ENCODE results near the gene TFPI.
"Not testable (repeated sequence)": the region's sequence is repeated elsewhere in the genome, so short reads cannot be mapped to it uniquely, and the experiment has no call there.

TFPI gene

DNA sequence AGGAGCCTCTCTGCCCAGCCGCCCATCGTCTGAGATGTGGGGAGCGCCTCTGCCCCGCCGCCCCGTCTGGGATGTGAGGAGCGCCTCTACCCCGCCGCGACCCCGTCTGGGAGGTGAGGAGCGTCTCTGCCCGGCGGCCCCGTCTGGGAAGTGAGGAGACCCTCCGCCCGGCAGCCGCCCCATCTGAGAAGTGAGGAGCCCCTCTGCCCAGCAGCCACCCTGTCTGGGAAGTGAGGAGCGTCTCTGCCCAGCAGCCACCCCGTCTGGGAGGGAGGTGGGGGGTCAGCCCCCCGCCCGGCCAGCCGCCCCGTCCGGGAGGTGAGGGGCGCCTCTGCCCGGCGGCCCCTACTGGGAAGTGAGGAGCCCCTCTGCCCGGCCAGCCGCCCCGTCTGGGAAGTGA, 2.3 kb upstream of the TFPI start:
- not testable (repeated sequence) for H3K27ac ChIP-seq; DNase-seq (ENCODE audit: low read depth, low spot score)

DNA sequence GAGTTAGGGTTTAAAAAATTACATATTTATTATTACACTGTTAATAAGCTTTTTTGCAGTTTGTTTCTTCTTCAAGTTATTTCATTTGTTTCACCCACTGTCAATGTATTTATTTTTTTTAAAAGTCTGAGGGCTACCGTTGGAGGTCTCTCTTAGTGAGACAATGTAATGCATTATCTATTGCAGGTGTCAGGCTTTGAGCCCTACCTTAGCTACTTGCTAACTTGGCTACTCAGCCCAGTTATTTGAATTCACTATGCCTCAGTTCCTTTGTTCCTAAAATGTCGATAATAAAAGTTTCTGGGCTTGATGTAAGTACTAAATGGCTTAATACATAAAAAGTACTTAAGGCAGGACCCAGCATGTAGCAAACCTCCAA, 458 bp upstream of the TFPI start:
- DNase-seq (ENCODE audit: low read depth, low spot score): no peak

DNA sequence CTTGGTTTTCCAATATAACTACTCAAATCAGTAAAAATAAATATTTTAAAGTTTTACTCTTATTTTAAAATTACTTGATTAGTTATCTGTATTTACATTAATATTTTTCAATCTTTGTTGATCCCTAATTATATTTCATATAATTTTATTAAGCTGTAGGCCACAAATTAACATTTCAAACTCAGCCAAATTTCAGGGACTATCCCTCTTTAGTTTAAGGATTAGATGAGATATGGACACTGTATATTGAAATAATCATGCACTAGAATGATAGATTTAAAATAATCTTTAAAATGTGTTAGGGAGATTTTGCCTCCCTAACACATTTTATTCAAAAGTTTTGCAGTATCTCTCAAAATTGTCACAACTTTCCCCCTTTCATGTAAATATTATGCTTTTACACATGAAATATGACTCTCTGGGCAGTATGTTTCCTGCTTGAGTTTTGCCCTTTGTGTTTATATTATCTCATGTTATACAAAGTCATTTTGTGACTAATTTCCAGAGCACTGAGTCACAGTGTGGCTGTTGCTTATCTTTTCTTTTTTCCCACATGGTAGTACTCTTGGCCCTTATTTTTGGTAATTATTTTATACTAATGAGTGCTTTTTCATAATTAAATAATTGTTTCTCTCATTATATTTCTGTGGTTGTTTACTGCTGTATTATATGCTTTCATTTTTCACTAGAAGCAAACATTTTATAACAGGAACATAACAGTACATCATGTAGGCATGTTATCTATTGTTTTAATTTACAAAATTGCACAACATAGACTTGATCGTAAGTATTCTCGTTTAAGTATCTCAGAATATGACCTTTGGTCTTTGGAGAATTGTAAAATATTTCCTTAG, 1.2 kb downstream of the TFPI start:
- no peak for DNase-seq (ENCODE audit: low read depth, low spot score)
- H3K27ac ChIP-seq: peak overlapping the region; percentile 11

More for the DNA sequence above, 458 bp upstream of the TFPI start:
- H3K27ac ChIP-seq: peak overlapping the region; percentile 45

DNA sequence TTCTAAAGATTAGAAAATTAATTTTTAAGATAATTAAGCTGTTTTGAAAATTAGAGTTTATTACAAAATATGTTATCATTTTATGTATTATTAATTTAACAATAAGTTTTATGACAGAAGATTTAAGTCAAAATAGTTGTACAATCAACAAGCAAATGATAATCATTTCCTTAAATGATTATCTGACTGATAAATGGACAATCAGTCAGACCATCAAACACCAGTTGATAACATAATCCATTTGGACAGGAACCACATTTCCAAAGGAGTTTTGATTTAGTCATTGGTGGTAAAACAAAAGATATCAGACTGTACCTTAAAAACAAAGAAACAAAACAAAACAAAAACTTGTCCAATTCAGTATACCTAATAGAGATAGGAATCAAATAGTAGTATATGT, 1.9 kb downstream of the TFPI start:
- no peak overlapping the region for H3K27ac ChIP-seq
- DNase-seq (ENCODE audit: low read depth, low spot score): no peak

DNA sequence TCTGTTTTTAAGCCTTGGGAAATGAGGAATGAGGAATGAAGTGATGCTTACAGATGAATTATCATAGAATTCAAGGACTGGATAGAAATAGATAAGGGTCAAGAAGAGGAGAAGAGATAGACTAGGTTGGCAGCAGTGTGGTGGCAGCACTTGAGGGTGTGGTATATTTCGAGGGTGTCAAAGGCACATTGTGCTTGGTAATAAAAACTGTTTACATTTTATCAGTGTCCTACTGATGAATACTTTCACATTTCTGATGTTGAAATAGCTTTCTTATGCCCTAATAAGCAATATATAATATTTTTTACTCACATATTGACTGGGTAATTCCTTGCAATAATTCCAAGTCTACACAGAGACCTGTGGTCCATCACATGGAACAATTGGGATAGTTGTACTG, 3.4 kb downstream of the TFPI start:
- H3K27ac ChIP-seq: no peak overlapping the region
- no peak for DNase-seq (ENCODE audit: low read depth, low spot score)

DNA sequence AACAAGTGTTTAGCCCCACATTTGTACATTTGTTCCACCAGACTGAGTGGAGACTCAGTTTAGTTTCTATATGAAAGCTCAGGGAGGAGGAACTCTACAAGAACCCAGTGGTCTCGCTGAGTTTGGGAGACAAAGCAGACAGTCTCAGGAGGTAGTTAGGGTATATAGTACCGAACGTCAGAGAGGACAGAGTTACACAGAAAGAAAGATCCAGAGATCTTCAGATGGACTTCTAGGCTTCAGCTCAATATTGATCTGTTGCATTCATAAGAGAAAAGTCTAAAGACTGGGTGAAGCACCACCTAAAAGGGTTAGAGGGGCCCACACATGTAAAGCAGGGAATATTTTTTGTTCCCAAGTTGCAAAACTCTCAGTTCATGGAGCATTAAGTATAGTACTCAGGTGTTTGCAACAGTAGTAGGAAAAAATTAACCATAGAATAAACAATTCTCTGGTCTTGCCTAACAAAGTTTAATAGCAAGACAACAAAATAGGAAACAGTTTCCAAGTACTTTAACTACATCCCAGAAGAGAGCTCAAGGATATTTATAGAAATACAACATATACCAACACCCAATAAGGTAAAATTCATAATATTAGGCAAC, 4.2 kb downstream of the TFPI start:
- no peak overlapping the region for H3K27ac ChIP-seq
- DNase-seq (ENCODE audit: low read depth, low spot score): no peak

DNA sequence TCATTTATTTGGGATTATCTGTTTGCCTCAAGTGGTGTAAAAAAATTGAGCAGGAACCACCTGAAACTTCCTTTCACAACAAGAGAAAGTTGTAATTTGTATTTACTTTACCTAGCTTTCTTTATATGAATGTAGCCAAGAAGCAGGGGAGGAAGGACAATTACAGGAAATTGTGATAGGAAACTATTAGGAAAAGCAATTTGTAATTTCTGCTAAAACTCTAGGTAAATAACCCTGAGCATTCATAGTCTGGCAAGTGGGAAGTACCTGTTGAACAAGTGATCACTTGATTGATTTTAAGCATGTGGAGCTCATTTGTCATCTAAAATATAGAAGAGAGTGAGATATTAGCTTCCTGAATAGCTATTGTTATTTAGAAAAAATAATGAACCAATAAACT, 5.0 kb downstream of the TFPI start:
- no peak for DNase-seq (ENCODE audit: low read depth, low spot score)
- no peak overlapping the region for H3K27ac ChIP-seq

DNA sequence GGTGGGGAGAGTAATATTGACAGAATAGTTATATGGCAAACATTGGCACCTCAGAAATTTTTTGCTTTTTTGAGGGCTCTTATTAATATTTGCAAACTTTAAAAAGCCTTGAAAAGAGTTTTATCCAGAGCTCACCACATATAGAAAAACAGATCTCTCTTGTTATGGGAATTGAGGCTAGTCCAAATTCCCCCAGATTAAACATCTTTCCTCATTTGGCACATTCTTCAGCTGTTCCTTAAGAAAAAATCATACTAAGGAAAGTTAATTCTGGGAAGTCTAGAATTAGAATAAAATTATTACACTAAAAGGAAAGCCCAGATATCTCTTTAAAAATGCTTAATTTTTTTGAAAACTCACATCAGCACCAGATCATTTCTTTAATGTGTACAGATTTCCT, 5.6 kb downstream of the TFPI start:
- no peak overlapping the region for H3K27ac ChIP-seq
- DNase-seq (ENCODE audit: low read depth, low spot score): no peak

DNA sequence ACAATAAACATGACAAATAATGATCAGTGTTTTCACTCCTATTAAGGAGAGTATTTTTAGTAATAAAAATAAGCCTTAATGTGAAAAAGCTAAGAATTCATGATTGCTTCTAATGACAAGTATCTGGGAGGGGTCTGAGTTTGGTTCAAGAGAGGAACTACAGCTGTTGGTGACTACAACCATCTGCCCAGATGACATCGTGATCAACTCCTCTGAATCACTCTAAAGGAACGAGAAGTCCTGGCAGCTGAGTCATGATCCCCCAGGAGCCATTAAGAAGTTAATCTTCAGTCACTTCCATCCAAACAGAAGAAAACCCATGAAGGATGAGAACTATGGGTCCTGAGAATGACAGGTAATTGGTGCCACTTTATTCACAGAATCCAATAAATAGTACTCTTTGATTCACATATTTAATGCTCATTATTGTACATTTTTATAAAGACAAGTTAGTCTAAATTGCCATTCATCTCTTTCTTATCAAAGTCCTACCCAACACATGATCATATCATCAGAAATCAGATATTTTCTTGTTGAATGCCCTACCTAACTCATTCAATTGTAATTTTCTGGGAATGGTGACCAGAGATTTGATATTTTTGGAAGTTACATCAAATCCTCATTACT, 6.8 kb downstream of the TFPI start:
- DNase-seq (ENCODE audit: low read depth, low spot score): peak; percentile 60

DNA sequence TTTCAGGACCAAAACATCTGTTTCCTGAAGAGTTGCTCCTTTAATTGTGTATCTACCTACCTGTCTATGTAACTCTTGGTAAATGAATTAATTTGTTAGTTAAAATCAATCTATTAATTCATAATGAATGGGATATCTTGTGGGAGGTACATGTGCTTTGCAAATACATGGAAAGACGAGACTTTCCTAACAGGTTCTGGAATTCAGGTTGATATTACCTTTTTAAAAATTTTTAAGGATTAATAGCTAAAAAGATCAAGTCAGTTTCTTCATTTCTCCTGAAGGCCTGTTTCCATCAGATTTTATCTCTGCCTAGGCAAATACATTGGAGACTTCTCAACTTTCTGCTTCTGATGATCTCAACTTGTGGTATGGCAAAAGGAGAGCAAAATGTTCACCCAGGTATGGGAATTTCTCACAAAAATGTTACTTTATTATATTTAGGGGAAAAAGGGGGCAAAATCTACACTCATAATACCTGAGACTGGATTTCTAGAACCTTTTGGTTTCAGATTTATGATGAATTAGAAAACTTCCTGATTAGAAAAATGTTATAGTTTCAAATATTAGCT, 7.4 kb downstream of the TFPI start:
- DNase-seq (ENCODE audit: low read depth, low spot score): no peak
- H3K27ac ChIP-seq: peak overlapping the region; percentile 64

More for the DNA sequence above, 6.8 kb downstream of the TFPI start:
- peak overlapping the region; percentile 64 for H3K27ac ChIP-seq

DNA sequence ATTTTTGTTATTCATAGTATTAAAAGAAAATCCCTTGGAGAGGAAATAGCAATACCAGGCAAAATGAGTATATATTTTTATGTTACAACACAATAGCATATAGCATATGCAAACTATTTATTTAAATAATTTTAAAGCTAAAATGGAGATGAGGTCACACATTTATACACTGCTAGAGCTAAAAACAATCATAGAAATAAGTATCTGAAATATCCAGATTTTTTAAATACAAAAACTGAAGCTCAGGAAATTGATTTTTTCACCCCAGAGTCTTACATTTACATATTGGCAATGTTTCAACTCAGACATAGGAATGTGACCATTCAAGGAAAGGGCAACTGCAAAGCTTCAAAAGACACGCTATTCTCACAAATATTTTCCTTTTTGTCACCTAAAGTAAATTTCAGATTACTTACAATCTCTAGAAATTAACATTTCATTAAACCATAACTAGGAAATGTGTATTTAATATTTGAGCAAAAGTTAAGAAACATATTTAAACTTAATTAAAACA, 8.9 kb downstream of the TFPI start:
- no peak for DNase-seq (ENCODE audit: low read depth, low spot score)
- H3K27ac ChIP-seq: no peak overlapping the region

DNA sequence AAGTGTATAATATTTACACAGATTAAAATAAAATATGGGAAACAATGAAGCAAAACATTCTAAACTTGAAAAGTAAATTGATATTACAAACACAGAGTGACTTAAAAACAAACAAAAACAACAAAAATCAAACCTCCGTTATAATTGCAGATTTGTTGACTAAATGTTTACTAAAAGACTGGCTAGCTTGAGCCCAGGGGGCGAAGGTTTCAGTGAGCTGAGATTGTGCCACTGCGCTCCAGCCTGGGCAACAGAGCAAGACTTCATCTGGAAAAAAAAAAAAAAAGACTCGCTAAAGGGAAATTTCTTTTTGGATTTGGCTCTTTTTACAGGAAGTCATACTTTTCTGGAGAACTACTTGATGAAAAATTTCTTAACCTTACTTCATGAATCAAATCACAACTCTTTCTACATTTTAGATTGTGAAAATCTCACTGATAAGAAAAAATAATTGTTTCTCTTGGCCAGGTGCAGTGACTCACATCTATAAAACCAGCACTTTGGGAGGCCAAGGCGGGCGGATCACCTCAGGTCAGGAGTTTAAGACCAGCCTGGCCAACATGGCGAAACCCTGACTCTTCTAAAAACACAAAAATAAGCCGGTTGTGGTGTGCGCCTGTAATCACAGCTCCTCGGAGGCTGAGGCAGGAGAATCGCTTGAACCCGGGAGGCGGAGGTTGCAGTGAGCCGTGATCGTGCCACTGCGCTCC, 9.7 kb downstream of the TFPI start:
- no peak overlapping the region for H3K27ac ChIP-seq
- no peak for DNase-seq (ENCODE audit: low read depth, low spot score)

DNA sequence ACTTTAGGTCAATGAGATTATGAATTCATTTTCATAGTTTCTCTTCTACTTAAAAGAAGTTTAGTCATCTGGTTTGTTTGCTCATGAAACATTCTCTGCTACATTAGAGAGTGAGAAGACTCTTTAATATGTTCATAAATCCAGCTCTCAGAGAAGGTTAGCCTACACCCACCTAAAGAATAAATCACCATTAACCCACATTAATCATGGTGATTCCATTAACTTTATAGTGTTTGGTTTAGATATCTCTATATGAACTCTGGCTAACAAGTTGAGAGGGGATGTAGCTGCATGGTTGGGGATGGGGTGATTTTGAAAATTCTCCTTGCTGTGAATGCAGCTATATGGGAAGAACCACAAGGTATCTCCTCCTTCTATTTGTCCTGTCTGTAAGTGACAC, 10.7 kb downstream of the TFPI start:
- no peak for DNase-seq (ENCODE audit: low read depth, low spot score)
- no peak overlapping the region for H3K27ac ChIP-seq

DNA sequence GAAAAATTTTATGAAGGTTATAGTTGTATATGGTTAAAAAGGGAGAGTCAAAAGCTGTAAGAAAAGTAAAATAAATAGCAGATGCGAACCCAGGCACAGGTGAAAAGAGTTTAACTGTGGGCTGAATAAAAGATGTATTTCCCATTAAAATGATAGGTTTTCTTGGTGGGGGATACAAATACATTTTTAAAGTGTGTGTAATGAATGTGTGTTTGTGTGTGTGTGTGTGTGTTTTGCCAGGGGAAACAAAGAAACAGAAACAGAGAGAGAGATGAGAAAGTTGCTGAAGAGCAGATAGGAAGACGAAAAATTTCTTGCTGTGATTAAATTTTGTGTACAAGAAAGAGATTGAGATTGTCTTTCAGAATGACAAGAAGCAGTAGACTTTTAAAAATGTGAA, 12.1 kb downstream of the TFPI start:
- peak overlapping the region; percentile 79 for H3K27ac ChIP-seq
- DNase-seq (ENCODE audit: low read depth, low spot score): no peak

DNA sequence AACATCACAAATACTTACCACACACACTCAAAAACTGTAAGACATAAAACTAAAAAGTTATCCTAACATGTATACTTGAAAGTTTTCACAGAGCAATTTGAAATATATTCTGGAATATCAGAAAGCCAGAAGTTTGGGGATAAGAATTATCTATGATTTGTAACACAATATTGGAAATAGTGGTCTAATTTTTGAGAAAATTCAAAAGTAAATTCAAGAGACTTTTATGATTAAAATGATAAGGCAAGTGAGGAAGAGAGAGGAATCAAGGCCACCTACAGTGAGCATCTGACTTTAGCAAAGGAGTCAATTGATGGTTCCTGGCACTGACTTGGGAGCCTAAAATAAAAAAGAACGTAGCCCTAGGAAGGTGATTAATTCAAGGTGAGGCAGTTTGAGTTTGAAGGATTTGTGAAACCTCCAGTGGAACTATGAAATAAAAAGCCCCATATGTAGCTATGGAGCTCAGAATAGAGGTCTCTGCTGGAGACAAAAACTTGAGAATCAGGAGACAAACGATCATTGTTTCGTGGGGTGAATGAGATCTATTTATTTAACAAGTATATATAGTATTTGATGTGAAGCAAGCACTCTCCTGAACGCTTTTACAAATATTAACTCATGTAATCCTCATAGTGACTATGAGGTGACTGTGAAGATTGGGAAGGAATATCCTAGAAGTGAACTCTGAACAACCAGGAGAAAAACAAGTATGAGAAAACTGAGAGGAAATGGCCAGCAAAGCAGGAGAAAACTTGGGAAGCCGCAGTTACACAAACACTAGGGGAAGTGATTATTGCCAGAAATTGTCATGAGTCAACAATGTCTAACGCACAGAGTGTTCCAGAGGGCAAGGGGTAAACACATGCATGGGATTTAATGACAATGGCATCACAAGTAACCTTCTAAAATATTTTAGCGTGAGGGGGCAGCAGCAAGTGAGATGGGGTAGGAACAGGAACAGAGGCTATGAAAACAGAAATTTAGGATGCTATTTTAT, 12.8 kb downstream of the TFPI start:
- peak overlapping the region; percentile 79 for H3K27ac ChIP-seq
- no peak for DNase-seq (ENCODE audit: low read depth, low spot score)

DNA sequence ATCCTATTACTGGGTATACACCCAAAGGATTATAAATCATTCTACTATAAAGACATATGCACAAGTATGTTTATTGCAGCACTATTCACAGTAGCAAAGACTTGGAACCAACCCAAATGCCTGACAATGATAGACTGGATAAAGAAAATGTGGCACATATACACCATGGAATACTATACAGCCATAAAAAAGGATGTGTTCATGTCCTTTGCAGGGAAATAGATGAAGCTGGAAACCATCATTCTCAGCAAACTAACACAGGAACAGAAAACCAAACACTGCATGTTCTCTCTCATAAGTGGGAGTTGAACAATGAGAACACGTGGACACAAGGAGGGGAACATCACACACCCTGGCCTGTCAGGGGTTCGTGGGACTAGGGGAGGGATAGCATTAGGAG, 16.0 kb downstream of the TFPI start:
- H3K27ac ChIP-seq; DNase-seq (ENCODE audit: low read depth, low spot score): not testable (repeated sequence)

DNA sequence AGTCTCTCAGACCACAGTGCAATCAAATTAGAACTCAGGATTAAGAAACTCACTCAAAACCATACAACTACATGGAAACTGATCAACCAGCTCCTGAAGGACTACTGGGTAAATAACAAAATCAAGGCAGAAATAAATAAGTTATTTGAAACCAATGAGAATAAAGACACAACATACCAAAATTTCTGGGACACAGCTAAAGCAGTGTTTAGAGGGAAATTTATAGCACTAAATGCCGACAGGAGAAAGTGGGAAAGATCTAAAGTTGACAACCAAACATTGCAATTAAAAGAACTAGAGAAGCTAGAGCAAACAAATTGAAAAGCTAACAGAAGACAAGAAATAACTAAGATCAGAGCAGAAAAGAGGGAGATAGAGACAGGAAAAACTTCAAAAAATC, 18.9 kb downstream of the TFPI start:
- DNase-seq (ENCODE audit: low read depth, low spot score); H3K27ac ChIP-seq: not testable (repeated sequence)

DNA sequence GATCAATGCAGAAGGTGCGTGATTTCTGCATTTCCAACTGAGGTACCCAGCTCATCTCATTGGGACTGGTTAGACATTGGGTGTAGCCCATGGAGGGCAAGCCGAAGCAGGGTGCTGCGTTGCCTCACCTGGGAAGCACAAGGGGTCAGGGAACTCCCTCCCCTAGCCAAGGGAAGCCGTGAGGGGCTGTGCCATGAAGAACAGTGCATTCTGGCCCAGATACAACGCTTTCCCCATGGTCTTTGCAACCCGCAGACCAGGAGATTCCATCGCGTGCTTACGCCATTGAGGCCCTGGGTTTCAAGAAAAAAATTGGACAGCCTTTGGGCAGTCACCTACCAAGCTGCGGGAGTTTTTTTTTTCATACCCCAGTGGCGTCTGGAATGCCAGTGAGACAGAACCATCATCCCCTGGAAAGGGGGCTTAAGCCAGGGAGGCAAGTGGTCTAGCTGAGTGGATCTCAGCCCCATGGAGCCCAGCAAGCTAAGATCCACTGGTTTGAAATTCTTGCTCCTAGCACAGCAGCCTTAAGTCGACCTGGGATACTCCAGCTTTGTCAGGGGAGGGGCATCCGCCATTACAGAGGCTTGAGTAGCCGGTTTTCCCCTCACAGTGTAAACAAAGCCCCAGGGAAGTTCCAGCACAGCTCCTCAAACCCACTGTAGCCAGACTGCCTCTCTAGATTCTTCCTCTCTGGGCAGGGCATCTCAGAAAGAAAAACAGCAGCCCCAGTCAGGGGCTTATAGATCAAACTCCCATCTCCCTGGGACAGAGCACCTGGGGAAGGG, 21.7 kb downstream of the TFPI start:
- no peak for DNase-seq (ENCODE audit: low read depth, low spot score)
- no peak overlapping the region for H3K27ac ChIP-seq

All from epithelial cell of prostate (primary cell).